Body of pancreas (tissue), 4 donors: ENCODE data around the gene DEFB132.

Source experiments
- CTCF ChIP-seq, 7 experiments: fragments of 450-650 bp in 4 of 7; fragments of 200-600 bp in 3 of 7; sonication (generic) in 3 of 7; IDR thresholded peaks; one replicate each; pipeline ENCODE4 v1.5.1; 2016 to 2019; ENCODE audit warnings: antibody characterized with exemption in 7 of 7
- POLR2A ChIP-seq, 3 donors: fragments of 450-650 bp; IDR thresholded peaks; one replicate each; pipeline ENCODE4 v1.6.1; 2016; ENCODE audit warnings: antibody characterized with exemption in 3 of 3, mild to moderate bottlenecking in 2 of 3

- TF ChIP-seq CTCF (IDR thresholded peaks at IDR 0.05) (peak; percentile 92 to 97 (median 94)), POLR2A (IDR thresholded peaks at IDR 0.05) (peak in 1 of 3 donors; percentile 36)
Measured at GRCh38 chr20:266596-267562, 9.4 kb downstream of the DEFB132 start.
